K562 treated with DMSO at 1 percent for 24 hours (cell line): ENCODE measurements around the gene ARSH. TPM values are rescaled to one million over a fixed set of nuclear protein-coding genes. Genes with fewer than 3 reads are reported as not detected.

Experiments used
- total RNA-seq: library from RNA; unstranded; fragments of 300-600 nt; gene quantifications from 2 replicates; pipeline ENCODE4 v1.2.3, GENCODE V29; 2022; ENCODE audit warnings: low read depth; ENCODE audit not compliant: insufficient read depth

ARSH gene, protein sequence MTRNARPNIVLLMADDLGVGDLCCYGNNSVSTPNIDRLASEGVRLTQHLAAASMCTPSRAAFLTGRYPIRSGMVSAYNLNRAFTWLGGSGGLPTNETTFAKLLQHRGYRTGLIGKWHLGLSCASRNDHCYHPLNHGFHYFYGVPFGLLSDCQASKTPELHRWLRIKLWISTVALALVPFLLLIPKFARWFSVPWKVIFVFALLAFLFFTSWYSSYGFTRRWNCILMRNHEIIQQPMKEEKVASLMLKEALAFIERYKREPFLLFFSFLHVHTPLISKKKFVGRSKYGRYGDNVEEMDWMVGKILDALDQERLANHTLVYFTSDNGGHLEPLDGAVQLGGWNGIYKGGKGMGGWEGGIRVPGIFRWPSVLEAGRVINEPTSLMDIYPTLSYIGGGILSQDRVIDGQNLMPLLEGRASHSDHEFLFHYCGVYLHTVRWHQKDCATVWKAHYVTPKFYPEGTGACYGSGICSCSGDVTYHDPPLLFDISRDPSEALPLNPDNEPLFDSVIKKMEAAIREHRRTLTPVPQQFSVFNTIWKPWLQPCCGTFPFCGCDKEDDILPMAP
- not detected in 2 replicates for total RNA-seq

DNA sequence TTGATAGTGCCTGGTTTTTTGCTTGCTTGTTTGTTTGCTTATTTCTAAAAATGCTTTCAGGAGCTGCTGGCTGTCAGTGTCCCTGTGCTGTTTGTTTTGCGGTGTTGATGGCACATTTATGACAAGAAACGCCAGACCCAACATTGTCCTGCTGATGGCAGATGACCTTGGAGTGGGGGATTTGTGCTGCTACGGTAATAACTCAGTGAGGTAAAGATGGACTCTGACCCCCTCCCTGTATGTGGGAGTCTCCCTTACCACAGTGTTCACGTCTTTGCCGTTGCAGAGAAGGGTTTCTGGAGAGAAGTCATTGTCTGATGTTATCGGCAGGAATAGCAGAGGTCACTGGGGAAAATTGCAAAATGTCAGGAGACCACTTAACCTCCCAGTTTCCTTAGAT lies at the start of gene ARSH:
Gene ARSH (plus strand): TSS at position 52 of the 400 bp plus-strand sequence. CDS start 67 bp downstream, at position 119.

Other genes starting within 250 kb of the ARSH start
- gene GYG2, start 177.6 kb upstream of the ARSH start, total RNA-seq, result 8.8 and 10.8 TPM in 2 replicates
- 0.74 and 0.88 TPM in 2 replicates for gene ARSD, start 77.2 kb upstream of the ARSH start, total RNA-seq
- gene ARSF, start 34.9 kb downstream of the ARSH start, total RNA-seq, result not detected in 2 replicates